ENCODE data around the gene ERGIC1.
"Not testable (repeated sequence)": the region's sequence is repeated elsewhere in the genome, so short reads cannot be mapped to it uniquely, and the experiment has no call there.

The ERGIC1 gene

GRCh38 chr5:172881691-172882370, 47.8 kb downstream of the ERGIC1 start:
- DNase-seq (ENCODE audit: low spot score): no peak

- DNase-seq (ENCODE audit: low spot score): no peak
Observed at GRCh38 chr5:172883066-172883465, 49.0 kb downstream of the ERGIC1 start.

GRCh38 chr5:172885597-172886340, 51.7 kb downstream of the ERGIC1 start:
- DNase-seq (ENCODE audit: low spot score): no peak

GRCh38 chr5:172886476-172886875, 52.4 kb downstream of the ERGIC1 start:
- no peak for DNase-seq (ENCODE audit: low spot score)

- no peak for DNase-seq (ENCODE audit: low spot score)
Observed at GRCh38 chr5:172886974-172887501, 53.0 kb downstream of the ERGIC1 start.

GRCh38 chr5:172887692-172888091, 53.6 kb downstream of the ERGIC1 start:
- no peak for DNase-seq (ENCODE audit: low spot score)

GRCh38 chr5:172890659-172891058, 56.6 kb downstream of the ERGIC1 start:
- no peak for DNase-seq (ENCODE audit: low spot score)

GRCh38 chr5:172891716-172892421, 57.8 kb downstream of the ERGIC1 start:
- DNase-seq (ENCODE audit: low spot score): no peak

GRCh38 chr5:172892713-172893112, 58.7 kb downstream of the ERGIC1 start:
- no peak for DNase-seq (ENCODE audit: low spot score)

- no peak for DNase-seq (ENCODE audit: low spot score)
Observed at GRCh38 chr5:172894767-172895388, 60.8 kb downstream of the ERGIC1 start.

- no peak for DNase-seq (ENCODE audit: low spot score)
Observed at GRCh38 chr5:172895549-172895948, 61.5 kb downstream of the ERGIC1 start.

GRCh38 chr5:172896465-172896864, 62.4 kb downstream of the ERGIC1 start:
- DNase-seq (ENCODE audit: low spot score): no peak

- DNase-seq (ENCODE audit: low spot score): not testable (repeated sequence)
Observed at GRCh38 chr5:172897067-172897466, 63.0 kb downstream of the ERGIC1 start.

- no peak for DNase-seq (ENCODE audit: low spot score)
Observed at GRCh38 chr5:172897481-172898217, 63.6 kb downstream of the ERGIC1 start.

GRCh38 chr5:172898218-172898842, 64.3 kb downstream of the ERGIC1 start:
- DNase-seq (ENCODE audit: low spot score): no peak

- DNase-seq (ENCODE audit: low spot score): no peak
Observed at GRCh38 chr5:172898843-172899369, 64.9 kb downstream of the ERGIC1 start.

GRCh38 chr5:172899436-172899835, 65.4 kb downstream of the ERGIC1 start:
- DNase-seq (ENCODE audit: low spot score): no peak

GRCh38 chr5:172901012-172901780, 67.1 kb downstream of the ERGIC1 start:
- DNase-seq (ENCODE audit: low spot score): no peak

GRCh38 chr5:172901788-172902496, 67.9 kb downstream of the ERGIC1 start:
- no peak for DNase-seq (ENCODE audit: low spot score)
